Panc1 (cell line): ENCODE results near the gene RNF6.

Experiments
- CTCF ChIP-seq: fragments of 450-650 bp; IDR thresholded peaks from 2 replicates; pipeline ENCODE4 v1.5.1; 2017; ENCODE audit warnings: mild to moderate bottlenecking
- POLR2AphosphoS5 ChIP-seq: IDR thresholded peaks from 2 replicates; pipeline ENCODE4 v1.6.1; 2012; ENCODE audit warnings: mild to moderate bottlenecking, low read depth, low read length, moderate library complexity
- TCF7L2 ChIP-seq: IDR thresholded peaks from 2 replicates; pipeline ENCODE4 v1.6.1; 2011; ENCODE audit warnings: mild to moderate bottlenecking, low read depth, low read length, inconsistent platforms

DNA sequence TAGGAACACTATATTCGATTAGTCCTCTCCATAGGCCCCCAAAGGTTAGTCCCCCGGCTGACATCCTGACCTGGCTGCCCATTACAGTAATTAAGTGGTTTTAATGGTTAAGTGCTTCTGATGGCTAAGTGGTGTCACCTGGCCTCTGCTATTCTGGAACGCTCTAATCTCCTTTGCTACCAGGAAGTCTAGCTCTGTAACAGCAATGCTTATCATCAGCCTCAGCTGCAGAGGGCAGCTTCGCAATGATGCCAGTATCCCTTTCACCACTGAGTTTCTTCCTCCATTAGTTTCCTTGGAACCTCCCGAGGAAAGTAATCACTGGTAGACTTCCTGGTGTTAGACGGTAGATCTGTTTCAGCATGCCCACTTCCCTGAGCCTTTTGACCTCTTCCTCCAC is 8.6 kb upstream of the RNF6 start:
- TF ChIP-seq CTCF (no peak), POLR2AphosphoS5 (no peak), TCF7L2 (no peak)
